Fibroblast of villous mesenchyme (primary cell): ENCODE data around the gene CCDC137. TPM values are rescaled to one million over a fixed set of nuclear protein-coding genes. Genes with fewer than 3 reads are reported as not detected.

Experiments used
- DNase-seq: peaks from one replicate; pipeline ENCODE4 v3.0.0-alpha.2; 2010; ENCODE audit warnings: low read depth
- H3K4me3 ChIP-seq: 2 replicates; pipeline ENCODE4 v1.5.1; 2011; ENCODE audit warnings: low read depth, mild to moderate bottlenecking, low read length
- CTCF ChIP-seq: IDR thresholded peaks from 2 replicates; pipeline ENCODE4 v1.5.1; 2012; ENCODE audit warnings: low read depth, mild to moderate bottlenecking, low read length; ENCODE audit not compliant: insufficient read depth
- total RNA-seq: library from RNA; depleted of rRNA; stranded (reverse); fragments of >200 nt; gene quantifications from 2 replicates; pipeline ENCODE4 v1.2.3, GENCODE V29; 2012

The CCDC137 gene
- total RNA-seq, 1 donor, result 7.8 TPM

GRCh38 chr17:81650951-81651350, 15.6 kb upstream of the CCDC137 start:
- DNase-seq, result no peak
- TF ChIP-seq CTCF, result no peak
- no peak overlapping the region for H3K4me3 ChIP-seq

GRCh38 chr17:81651692-81652091, 14.8 kb upstream of the CCDC137 start:
- no peak overlapping the region for H3K4me3 ChIP-seq
- TF ChIP-seq CTCF, result no peak
- peak; percentile 75 for DNase-seq

- no peak overlapping the region for H3K4me3 ChIP-seq
- no peak for TF ChIP-seq CTCF
- DNase-seq, result no peak
Measured at GRCh38 chr17:81652906-81653771, 13.4 kb upstream of the CCDC137 start.

GRCh38 chr17:81655378-81656117, 11.0 kb upstream of the CCDC137 start:
- H3K4me3 ChIP-seq, result no peak overlapping the region
- no peak for TF ChIP-seq CTCF
- DNase-seq, result no peak

- no peak for DNase-seq
- TF ChIP-seq CTCF, result no peak
- H3K4me3 ChIP-seq, result no peak within 1 kb of the TSS
Measured at GRCh38 chr17:81656118-81656743, 10.3 kb upstream of the CCDC137 start, which contains the start of gene PDE6G. TSS of gene PDE6G (minus strand) at chr17:81656542. CDS start at chr17:81653305, 3,237 bp downstream.

- H3K4me3 ChIP-seq, result no peak overlapping the region
- TF ChIP-seq CTCF, result no peak
- DNase-seq, result no peak
Measured at GRCh38 chr17:81656835-81657234, 9.7 kb upstream of the CCDC137 start.
